Adipocyte (in vitro differentiated cells): Measurements from ENCODE around the gene GMDS.
A peak's percentile ranks its signal among the peaks of the same experiment; 100 is the strongest.

Experiments used
- DNase-seq: peaks from one replicate; pipeline ENCODE4 v3.0.0-alpha.2; 2015; ENCODE audit warnings: low read depth
- H3K27me3 ChIP-seq: replicated peaks from 2 replicates; pipeline ENCODE4 v1.7.0; 2013; ENCODE audit warnings: mild to moderate bottlenecking, low read length, moderate library complexity; ENCODE audit not compliant: control insufficient read depth, insufficient read depth
- H3K36me3 ChIP-seq: 2 replicates; pipeline ENCODE4 v1.7.0; 2013; ENCODE audit warnings: low read length, mild to moderate bottlenecking, moderate library complexity; ENCODE audit not compliant: control insufficient read depth, insufficient read depth, severe bottlenecking
- H3K4me1 ChIP-seq: 2 replicates; pipeline ENCODE4 v1.7.0; 2013; ENCODE audit warnings: mild to moderate bottlenecking, low read length, moderate library complexity; ENCODE audit not compliant: control insufficient read depth, insufficient read depth
- H3K4me3 ChIP-seq: 2 replicates; pipeline ENCODE4 v1.7.0; 2013; ENCODE audit warnings: mild to moderate bottlenecking, low read length, moderate library complexity
- H3K9ac ChIP-seq: 2 replicates; pipeline ENCODE4 v1.7.0; 2013; ENCODE audit warnings: mild to moderate bottlenecking, low read length, moderate library complexity
- H3K9me3 ChIP-seq: 2 replicates; pipeline ENCODE4 v1.7.0; 2013; ENCODE audit warnings: mild to moderate bottlenecking, low read length, moderate library complexity; ENCODE audit not compliant: control insufficient read depth

Gene GMDS

GRCh38 chr6:1662534-1662933 is 582.9 kb downstream of the GMDS start:
- H3K9me3 ChIP-seq: no peaks in the 10 kb centered on the region
- no peak overlapping the region for H3K4me3 ChIP-seq
- H3K9ac ChIP-seq: no peak overlapping the region
- H3K27me3 ChIP-seq: no peaks in the 10 kb centered on the region
- peaks cover 9% of the 10 kb centered on the region for H3K4me1 ChIP-seq
- H3K36me3 ChIP-seq: no peaks in the 10 kb centered on the region
- peak; percentile 71 for DNase-seq

- H3K4me3 ChIP-seq: no peak overlapping the region
- H3K4me1 ChIP-seq: peaks cover 9% of the 10 kb centered on the region
- H3K36me3 ChIP-seq: no peaks in the 10 kb centered on the region
- no peak for DNase-seq
- H3K27me3 ChIP-seq: no peaks in the 10 kb centered on the region
- no peak overlapping the region for H3K9ac ChIP-seq
- H3K9me3 ChIP-seq: no peaks in the 10 kb centered on the region
These were observed 585.6 kb downstream of the GMDS start for GRCh38 chr6:1659816-1660215.

DNA sequence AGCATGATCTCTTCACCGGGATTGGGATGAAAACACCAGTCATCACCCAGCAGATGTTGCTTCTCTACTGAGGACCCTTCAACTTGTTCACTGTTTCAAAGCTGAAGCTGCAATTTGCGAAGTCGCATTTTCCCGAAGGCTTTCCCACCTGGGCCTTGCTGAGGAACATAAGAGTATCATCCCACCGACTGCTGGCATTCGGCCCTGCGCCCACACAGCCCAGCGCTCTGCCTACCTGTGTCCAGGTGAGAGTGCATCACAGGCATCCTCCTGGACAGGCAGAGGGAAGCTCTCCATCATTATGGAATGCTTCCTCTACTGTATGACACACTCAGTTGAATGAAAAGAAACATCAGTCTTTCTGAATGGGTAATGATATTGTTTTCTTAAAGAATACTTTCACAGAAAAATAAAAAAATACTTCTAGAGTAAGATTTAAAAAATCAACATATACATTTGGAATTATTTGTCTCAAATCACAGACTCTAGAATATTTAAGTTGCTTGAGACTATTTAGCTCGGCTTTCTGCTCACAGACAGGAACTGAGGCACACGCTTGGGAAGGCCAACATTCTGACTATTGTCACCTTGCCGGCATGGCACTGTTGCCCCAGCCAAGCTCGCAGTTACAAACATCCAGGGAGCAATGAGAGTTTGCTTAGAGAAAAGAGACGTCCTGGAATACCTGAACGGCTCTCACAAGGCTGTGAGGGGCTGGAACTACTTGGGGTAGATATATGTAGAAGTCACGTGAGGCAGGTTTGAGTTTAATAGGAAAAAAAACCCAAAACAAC is 587.0 kb downstream of the GMDS start:
- no peak for DNase-seq

DNA sequence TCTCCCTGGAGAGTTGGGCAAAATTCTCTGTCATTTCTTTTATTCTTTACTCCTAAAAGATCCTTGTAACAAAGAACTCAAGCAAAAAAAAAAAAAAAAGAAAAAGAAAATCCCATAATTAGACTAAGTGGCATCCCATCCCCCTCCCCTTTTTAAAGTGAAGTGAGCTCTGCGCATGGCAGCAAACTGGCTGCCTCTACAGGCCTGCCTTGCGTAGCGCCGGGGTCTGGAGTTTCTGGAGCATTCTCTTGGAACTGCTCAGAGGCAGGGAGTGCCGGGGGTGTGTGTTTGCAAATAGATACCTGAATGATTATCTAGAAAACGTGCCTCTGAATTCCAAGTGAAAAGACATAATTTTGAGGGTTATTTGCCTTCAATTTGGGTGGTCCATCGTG is 587.6 kb downstream of the GMDS start:
- no peak for DNase-seq
- Histone ChIP-seq H3K9me3 (no peaks in the 10 kb centered on the region), H3K36me3 (no peaks in the 10 kb centered on the region), H3K4me1 (peaks cover 9% of the 10 kb centered on the region), H3K9ac (no peak overlapping the region), H3K4me3 (no peak overlapping the region), H3K27me3 (no peaks in the 10 kb centered on the region)

More for the DNA sequence above, 587.0 kb downstream of the GMDS start:
- Histone ChIP-seq H3K4me3 (no peak overlapping the region), H3K9me3 (no peaks in the 10 kb centered on the region), H3K9ac (no peak overlapping the region), H3K27me3 (no peaks in the 10 kb centered on the region), H3K4me1 (peaks cover 9% of the 10 kb centered on the region), H3K36me3 (no peaks in the 10 kb centered on the region)

DNA sequence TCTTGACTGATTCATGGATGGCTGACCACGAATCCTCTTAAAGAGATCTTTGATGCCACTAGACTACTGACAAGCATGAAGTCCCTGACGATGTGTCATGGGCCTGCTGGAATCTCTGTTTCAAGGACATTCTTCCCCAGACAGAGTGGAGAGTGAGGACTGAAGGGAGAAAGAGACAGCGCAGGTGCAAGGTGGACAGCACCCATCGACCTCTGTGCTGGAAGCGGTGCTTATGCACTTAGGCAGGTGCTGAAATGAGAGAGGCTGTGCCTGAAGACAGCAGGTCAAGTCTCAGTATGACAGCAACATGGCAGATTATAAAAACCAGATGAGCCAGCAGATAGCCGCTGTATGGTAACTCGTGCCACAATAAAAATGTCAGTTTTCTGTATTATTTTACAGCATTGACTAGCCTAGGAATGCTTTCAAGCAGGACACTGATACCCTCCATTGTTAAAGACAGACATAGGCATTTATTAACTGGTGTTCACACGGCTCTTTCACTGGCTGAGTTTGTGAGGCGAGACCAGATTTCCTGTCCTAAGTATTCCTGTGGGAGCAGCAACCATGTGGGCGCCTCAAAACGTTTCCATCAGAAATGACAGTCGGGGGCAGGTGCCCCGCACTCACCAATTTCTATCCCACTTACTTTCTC is 588.2 kb downstream of the GMDS start:
- no peaks in the 10 kb centered on the region for H3K9me3 ChIP-seq
- no peak overlapping the region for H3K9ac ChIP-seq
- no peaks in the 10 kb centered on the region for H3K36me3 ChIP-seq
- no peak overlapping the region for H3K4me3 ChIP-seq
- no peak for DNase-seq
- peaks cover 5% of the 10 kb centered on the region for H3K4me1 ChIP-seq
- H3K27me3 ChIP-seq: no peaks in the 10 kb centered on the region

- peaks cover 3% of the 10 kb centered on the region for H3K4me1 ChIP-seq
- DNase-seq: no peak
- no peaks in the 10 kb centered on the region for H3K36me3 ChIP-seq
- H3K9ac ChIP-seq: no peak overlapping the region
- no peaks in the 10 kb centered on the region for H3K27me3 ChIP-seq
- H3K4me3 ChIP-seq: no peak overlapping the region
- H3K9me3 ChIP-seq: no peaks in the 10 kb centered on the region
These were observed 591.4 kb downstream of the GMDS start for GRCh38 chr6:1654054-1654453.

DNA sequence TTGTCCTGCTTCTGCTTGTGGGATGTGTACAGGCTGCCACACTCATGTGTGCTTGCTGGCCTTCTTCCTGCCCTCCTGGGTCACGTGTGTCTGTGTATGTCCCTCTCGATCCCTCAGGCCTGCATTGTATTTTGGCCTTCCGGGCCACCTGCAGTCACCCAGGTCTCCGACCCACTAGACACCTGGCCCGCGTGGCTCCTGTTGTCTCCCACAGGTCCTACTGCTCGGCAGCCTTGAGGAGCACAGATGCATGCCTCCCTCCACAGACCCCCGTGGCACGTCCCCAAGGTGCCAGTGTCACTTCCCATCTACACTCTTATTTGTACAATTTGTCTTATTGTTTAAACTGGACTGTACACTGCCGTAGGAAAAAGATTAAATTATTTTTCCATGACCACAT is 592.6 kb downstream of the GMDS start:
- no peaks in the 10 kb centered on the region for H3K36me3 ChIP-seq
- no peak for DNase-seq
- no peaks in the 10 kb centered on the region for H3K4me1 ChIP-seq
- no peak overlapping the region for H3K9ac ChIP-seq
- no peaks in the 10 kb centered on the region for H3K27me3 ChIP-seq
- no peak overlapping the region for H3K4me3 ChIP-seq
- H3K9me3 ChIP-seq: no peaks in the 10 kb centered on the region

DNA sequence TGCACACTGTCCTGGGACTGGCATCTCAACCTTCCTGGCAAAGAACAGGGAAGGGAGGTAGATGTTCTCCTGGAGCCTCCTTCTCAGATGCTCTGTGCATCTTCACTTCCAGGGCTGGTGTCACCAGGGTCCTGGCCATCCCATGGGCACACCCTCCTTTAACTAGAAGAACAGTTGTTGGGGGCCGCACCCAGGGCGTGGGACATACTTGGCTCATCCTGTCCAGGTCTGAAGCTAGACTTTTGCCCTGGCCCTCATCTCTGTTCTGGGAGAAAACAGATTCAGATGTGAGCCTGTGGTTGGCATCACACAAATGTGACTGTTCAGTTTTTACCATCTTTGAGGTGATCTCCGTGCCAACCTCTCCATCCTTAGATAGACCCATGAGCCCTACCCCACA is 594.0 kb downstream of the GMDS start:
- no peak for DNase-seq
- H3K36me3 ChIP-seq: no peaks in the 10 kb centered on the region
- peaks cover 3% of the 10 kb centered on the region for H3K9me3 ChIP-seq
- no peak overlapping the region for H3K9ac ChIP-seq
- H3K4me1 ChIP-seq: no peaks in the 10 kb centered on the region
- H3K4me3 ChIP-seq: no peak overlapping the region
- no peaks in the 10 kb centered on the region for H3K27me3 ChIP-seq

- Histone ChIP-seq H3K36me3 (no peaks in the 10 kb centered on the region), H3K9me3 (peaks cover 3% of the 10 kb centered on the region), H3K4me3 (no peak overlapping the region), H3K9ac (no peak overlapping the region), H3K27me3 (peaks cover 3% of the 10 kb centered on the region), H3K4me1 (peaks cover 6% of the 10 kb centered on the region)
- DNase-seq: no peak
These were observed 599.8 kb downstream of the GMDS start for GRCh38 chr6:1645466-1646185.

GRCh38 chr6:1644516-1645060 is 600.8 kb downstream of the GMDS start:
- H3K27me3 ChIP-seq: peaks cover 3% of the 10 kb centered on the region
- H3K9me3 ChIP-seq: peaks cover 3% of the 10 kb centered on the region
- peaks cover 6% of the 10 kb centered on the region for H3K4me1 ChIP-seq
- H3K36me3 ChIP-seq: no peaks in the 10 kb centered on the region
- DNase-seq: no peak
- no peak overlapping the region for H3K9ac ChIP-seq
- no peak overlapping the region for H3K4me3 ChIP-seq

- Histone ChIP-seq H3K4me1 (peaks cover 6% of the 10 kb centered on the region), H3K4me3 (no peak overlapping the region), H3K9ac (no peak overlapping the region), H3K27me3 (peaks cover 3% of the 10 kb centered on the region), H3K9me3 (peaks cover 3% of the 10 kb centered on the region), H3K36me3 (no peaks in the 10 kb centered on the region)
- DNase-seq: no peak
These were observed 601.5 kb downstream of the GMDS start for GRCh38 chr6:1643830-1644445.
